Astrocyte of the spinal cord (primary cell): ENCODE measurements around the gene ARX.

Experiments used
- DNase-seq: peaks from one replicate; pipeline ENCODE4 v3.0.0; 2011; ENCODE audit warnings: low read depth, low spot score
- H3K4me3 ChIP-seq: 2 replicates; pipeline ENCODE4 v1.5.1; 2011; ENCODE audit warnings: low read depth, mild to moderate bottlenecking, low read length, moderate library complexity
- CTCF ChIP-seq: IDR thresholded peaks from 2 replicates; pipeline ENCODE4 v1.5.1; 2012; ENCODE audit warnings: low read depth, mild to moderate bottlenecking, low read length, inconsistent platforms
- in situ Hi-C: cut with HindIII; loops from 2 replicates; pipeline ENCODE4 v1.10.0; 2017; ENCODE audit warnings: low sequenced_read_pairs

The ARX gene

GRCh38 chrX:25015486-25016360 lies at the start of gene ARX:
TSS of gene ARX (minus strand) at chrX:25015965. CDS start at chrX:25015737, 228 bp downstream.
- in situ Hi-C loops: no loop called here
- peak within 1 kb of the TSS; percentile 24 for H3K4me3 ChIP-seq
- DNase-seq: peak; percentile 63
- TF ChIP-seq CTCF: no peak

- no peak overlapping the region for H3K4me3 ChIP-seq
- DNase-seq: no peak
- in situ Hi-C loops: no loop called here
- TF ChIP-seq CTCF: no peak
Measured at GRCh38 chrX:25059273-25059672, 43.5 kb upstream of the ARX start.

- in situ Hi-C loops: no loop called here
- no peak for TF ChIP-seq CTCF
- H3K4me3 ChIP-seq: no peak overlapping the region
- no peak for DNase-seq
Measured at GRCh38 chrX:25052798-25053534, 37.2 kb upstream of the ARX start.

GRCh38 chrX:25049971-25050370 lies 34.2 kb upstream of the ARX start:
- in situ Hi-C loops: no loop called here
- DNase-seq: no peak
- TF ChIP-seq CTCF: no peak
- H3K4me3 ChIP-seq: no peak overlapping the region

- peak; percentile 5 for DNase-seq
- H3K4me3 ChIP-seq: no peak overlapping the region
- no peak for TF ChIP-seq CTCF
- in situ Hi-C loops: no loop called here
Measured at GRCh38 chrX:25049357-25049756, 33.6 kb upstream of the ARX start.

GRCh38 chrX:25048178-25048577 lies 32.4 kb upstream of the ARX start:
- in situ Hi-C loops: no loop called here
- TF ChIP-seq CTCF: no peak
- DNase-seq: no peak
- no peak overlapping the region for H3K4me3 ChIP-seq
